IMR-90 (cell line): ENCODE measurements around the gene MAGEB16.

ENCODE experiments used
- BHLHE40 ChIP-seq: fragments of 150-350 bp; IDR thresholded peaks from 2 replicates; pipeline ENCODE4 v1.6.1; 2016; ENCODE audit warnings: mild to moderate bottlenecking, low read depth, low read length
- CEBPB ChIP-seq: IDR thresholded peaks from 2 replicates; pipeline ENCODE4 v1.6.1; 2012; ENCODE audit warnings: low read depth, low read length, improper control_type of control experiment
- CHD1 ChIP-seq: IDR thresholded peaks from 2 replicates; pipeline ENCODE4 v1.6.1; 2012; ENCODE audit warnings: low read depth, low read length, improper control_type of control experiment
- MAFK ChIP-seq: IDR thresholded peaks from 2 replicates; pipeline ENCODE4 v1.6.1; 2012; ENCODE audit warnings: low read depth, low read length, improper control_type of control experiment
- MAZ ChIP-seq: IDR thresholded peaks from 2 replicates; pipeline ENCODE4 v1.6.1; 2012; ENCODE audit warnings: low read depth, mild to moderate bottlenecking, low read length, improper control_type of control experiment, moderate library complexity, borderline replicate concordance
- MXI1 ChIP-seq: IDR thresholded peaks from 2 replicates; pipeline ENCODE4 v1.6.1; 2012; ENCODE audit warnings: low read depth, mild to moderate bottlenecking, low read length, moderate library complexity, borderline replicate concordance
- POLR2A ChIP-seq: IDR thresholded peaks from 2 replicates; pipeline ENCODE4 v1.6.1; 2012; ENCODE audit warnings: mild to moderate bottlenecking, low read depth, low read length
- RAD21 ChIP-seq: IDR thresholded peaks from 2 replicates; pipeline ENCODE4 v1.6.1; 2012; ENCODE audit warnings: low read length, improper control_type of control experiment
- RCOR1 ChIP-seq: IDR thresholded peaks from 2 replicates; pipeline ENCODE4 v1.6.1; 2012; ENCODE audit warnings: mild to moderate bottlenecking, low read length, improper control_type of control experiment; ENCODE audit not compliant: insufficient replicate concordance
- RFX5 ChIP-seq: IDR thresholded peaks from 2 replicates; pipeline ENCODE4 v1.8.0; 2012; ENCODE audit warnings: low read depth, mild to moderate bottlenecking, low read length, moderate library complexity
- SMC3 ChIP-seq: fragments of 150-350 bp; IDR thresholded peaks from 2 replicates; pipeline ENCODE4 v1.6.1; 2016; ENCODE audit warnings: low read depth, mild to moderate bottlenecking, antibody characterized with exemption, low read length, moderate library complexity
- TF ChIP-seq, protein P1 (sequence below): conservative IDR thresholded peaks from 2 replicates; pipeline ENCODE4 v1.5.1; 2012; ENCODE audit warnings: mild to moderate bottlenecking, low read depth, low read length, improper control_type of control experiment
- TF ChIP-seq, protein P2 (sequence below): fragments of 150-350 bp; IDR thresholded peaks from 2 replicates; pipeline ENCODE4 v1.6.1; 2016; ENCODE audit warnings: low read depth, mild to moderate bottlenecking, low read length, moderate library complexity, borderline replicate concordance

DNA sequence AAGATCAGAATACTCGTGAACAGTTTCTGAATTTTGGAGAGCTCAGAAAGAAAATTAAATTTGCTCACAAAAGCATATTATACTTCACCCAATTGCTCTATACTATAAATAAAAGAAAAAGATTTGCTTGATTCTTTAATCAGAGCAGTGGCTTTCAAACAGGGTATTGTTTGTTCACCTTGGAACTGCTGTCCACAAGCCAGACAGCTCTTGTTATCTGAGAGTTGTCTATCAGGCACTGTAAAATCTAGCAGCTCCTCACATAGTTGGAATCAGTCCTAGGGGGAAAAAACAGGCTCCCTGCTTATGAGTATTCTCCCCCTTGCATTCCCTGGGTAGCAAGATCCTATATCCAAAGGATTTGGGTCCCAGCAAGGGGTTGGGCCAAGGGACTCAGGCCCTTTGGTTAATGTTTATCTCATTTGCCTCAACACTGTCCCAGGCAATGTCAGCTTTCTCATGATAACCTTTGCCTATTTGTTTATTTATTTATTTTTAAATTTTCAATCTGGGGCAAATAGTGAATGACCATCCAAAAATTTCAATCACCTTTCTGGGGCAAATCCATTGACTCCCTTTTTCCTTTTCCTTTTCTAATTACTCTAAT lies 24.1 kb upstream of the MAGEB16 start:
- no peak for TF ChIP-seq MAZ
- TF ChIP-seq CEBPB: no peak
- no peak for TF ChIP-seq MXI1
- TF ChIP-seq, protein P1, sequence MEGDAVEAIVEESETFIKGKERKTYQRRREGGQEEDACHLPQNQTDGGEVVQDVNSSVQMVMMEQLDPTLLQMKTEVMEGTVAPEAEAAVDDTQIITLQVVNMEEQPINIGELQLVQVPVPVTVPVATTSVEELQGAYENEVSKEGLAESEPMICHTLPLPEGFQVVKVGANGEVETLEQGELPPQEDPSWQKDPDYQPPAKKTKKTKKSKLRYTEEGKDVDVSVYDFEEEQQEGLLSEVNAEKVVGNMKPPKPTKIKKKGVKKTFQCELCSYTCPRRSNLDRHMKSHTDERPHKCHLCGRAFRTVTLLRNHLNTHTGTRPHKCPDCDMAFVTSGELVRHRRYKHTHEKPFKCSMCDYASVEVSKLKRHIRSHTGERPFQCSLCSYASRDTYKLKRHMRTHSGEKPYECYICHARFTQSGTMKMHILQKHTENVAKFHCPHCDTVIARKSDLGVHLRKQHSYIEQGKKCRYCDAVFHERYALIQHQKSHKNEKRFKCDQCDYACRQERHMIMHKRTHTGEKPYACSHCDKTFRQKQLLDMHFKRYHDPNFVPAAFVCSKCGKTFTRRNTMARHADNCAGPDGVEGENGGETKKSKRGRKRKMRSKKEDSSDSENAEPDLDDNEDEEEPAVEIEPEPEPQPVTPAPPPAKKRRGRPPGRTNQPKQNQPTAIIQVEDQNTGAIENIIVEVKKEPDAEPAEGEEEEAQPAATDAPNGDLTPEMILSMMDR: no peak
- no peak for TF ChIP-seq POLR2A
- no peak for TF ChIP-seq SMC3
- TF ChIP-seq RAD21: no peak
- TF ChIP-seq, protein P2, sequence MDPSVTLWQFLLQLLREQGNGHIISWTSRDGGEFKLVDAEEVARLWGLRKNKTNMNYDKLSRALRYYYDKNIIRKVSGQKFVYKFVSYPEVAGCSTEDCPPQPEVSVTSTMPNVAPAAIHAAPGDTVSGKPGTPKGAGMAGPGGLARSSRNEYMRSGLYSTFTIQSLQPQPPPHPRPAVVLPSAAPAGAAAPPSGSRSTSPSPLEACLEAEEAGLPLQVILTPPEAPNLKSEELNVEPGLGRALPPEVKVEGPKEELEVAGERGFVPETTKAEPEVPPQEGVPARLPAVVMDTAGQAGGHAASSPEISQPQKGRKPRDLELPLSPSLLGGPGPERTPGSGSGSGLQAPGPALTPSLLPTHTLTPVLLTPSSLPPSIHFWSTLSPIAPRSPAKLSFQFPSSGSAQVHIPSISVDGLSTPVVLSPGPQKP: no peak
- TF ChIP-seq MAFK: no peak
- no peak for TF ChIP-seq BHLHE40
- no peak for TF ChIP-seq RCOR1
- no peak for TF ChIP-seq CHD1
- TF ChIP-seq RFX5: no peak
